CD4-positive, alpha-beta T cell treated with Interleukin-17A for 1 hour (primary cell): ENCODE results near the gene CABLES1.
A peak's percentile ranks its signal among the peaks of the same experiment; 100 is the strongest.

Source experiments
- DNase-seq: peaks from one replicate; pipeline ENCODE4 v3.0.0-alpha.2; 2020

CABLES1 gene

GRCh38 chr18:23114171-23114881 lies 21.0 kb upstream of the CABLES1 start:
- no peak for DNase-seq

- DNase-seq, result no peak
These were observed 20.4 kb upstream of the CABLES1 start for GRCh38 chr18:23114911-23115310.

GRCh38 chr18:23115683-23116096 lies 19.6 kb upstream of the CABLES1 start:
- DNase-seq, result no peak

- no peak for DNase-seq
These were observed 14.2 kb upstream of the CABLES1 start for GRCh38 chr18:23121133-23121532.

- no peak for DNase-seq
These were observed 12.7 kb upstream of the CABLES1 start for GRCh38 chr18:23122334-23123229.

- DNase-seq, result no peak
These were observed 8.8 kb upstream of the CABLES1 start for GRCh38 chr18:23126376-23127056.

GRCh38 chr18:23127090-23127489 lies 8.2 kb upstream of the CABLES1 start:
- DNase-seq, result no peak

- DNase-seq, result no peak
These were observed 5.8 kb upstream of the CABLES1 start for GRCh38 chr18:23129355-23130002.

- DNase-seq, result peak; percentile 77
These were observed 3.5 kb upstream of the CABLES1 start for GRCh38 chr18:23131693-23132319.

GRCh38 chr18:23133860-23134779 lies 1.2 kb upstream of the CABLES1 start:
- DNase-seq, result peak; percentile 32

- peak; percentile 8 for DNase-seq
These were observed 453 bp downstream of the CABLES1 start for GRCh38 chr18:23135550-23136325.

GRCh38 chr18:23136326-23137096 lies 1.2 kb downstream of the CABLES1 start:
- DNase-seq, result no peak

- DNase-seq, result no peak
These were observed 1.9 kb downstream of the CABLES1 start for GRCh38 chr18:23137097-23137635.

- DNase-seq, result no peak
These were observed 2.5 kb downstream of the CABLES1 start for GRCh38 chr18:23137788-23138216.

- DNase-seq, result no peak
These were observed 3.2 kb downstream of the CABLES1 start for GRCh38 chr18:23138471-23138870.

- DNase-seq, result no peak
These were observed 6.1 kb downstream of the CABLES1 start for GRCh38 chr18:23141104-23141999.

GRCh38 chr18:23142251-23142929 lies 7.1 kb downstream of the CABLES1 start:
- no peak for DNase-seq
